Gastrocnemius medialis (tissue), 4 donors: ENCODE results near the gene COPS7A. TPM values are rescaled to one million over a fixed set of nuclear protein-coding genes. Genes with fewer than 3 reads are reported as not detected.

Experiments
- ATAC-seq, 2 donors: fragments of 150-250 bp; one replicate each; pipeline ENCODE4 v1.9.1; 2016
- DNase-seq, 2 donors: peaks; one replicate each; pipeline ENCODE4 v3.0.0-alpha.2; 2019
- H3K27ac ChIP-seq, 4 donors: fragments of 200-600 bp; sonication (generic); 1 replicate in 1 of 4; 2 replicates in 3 of 4; pipeline ENCODE4 v1.5.1; 2016 to 2018; ENCODE audit warnings: mild to moderate bottlenecking in 2 of 4, moderate library complexity in 1 of 4
- H3K27me3 ChIP-seq, 3 donors: fragments of 200-600 bp; sonication (generic) in 2 of 3; 1 replicate in 1 of 3; 2 replicates in 2 of 3; pipeline versions ENCODE4 v1.5.1 to v1.6.0; 2016 to 2019; ENCODE audit warnings: mild to moderate bottlenecking in 1 of 3, moderate library complexity in 1 of 3
- H3K36me3 ChIP-seq, 2 donors: fragments of 200-600 bp; sonication (generic) in 1 of 2; one replicate each; pipeline ENCODE4 v1.5.1; 2017 to 2018
- H3K4me1 ChIP-seq, 2 donors: fragments of 200-600 bp; sonication (generic) in 1 of 2; one replicate each; pipeline ENCODE4 v1.5.1; 2016 to 2017; ENCODE audit warnings: mild to moderate bottlenecking in 2 of 2
- H3K4me3 ChIP-seq, 4 donors: fragments of 200-600 bp; sonication (generic) in 3 of 4; 1 replicate in 1 of 4; 2 replicates in 3 of 4; pipeline ENCODE4 v1.5.1; 2016 to 2019; ENCODE audit warnings: mild to moderate bottlenecking in 2 of 4
- H3K9me3 ChIP-seq, 3 donors: fragments of 200-600 bp; sonication (generic) in 2 of 3; 1 replicate in 1 of 3; 2 replicates in 2 of 3; pipeline ENCODE4 v1.5.1; 2016 to 2019
- CTCF ChIP-seq, 5 experiments: fragments of 450-650 bp in 3 of 5; fragments of 200-600 bp in 2 of 5; sonication (generic) in 2 of 5; IDR thresholded peaks in 4 of 5; conservative IDR thresholded peaks in 1 of 5; 1 replicate in 4 of 5; 2 replicates in 1 of 5; pipeline ENCODE4 v1.5.1; 2016 to 2019; ENCODE audit warnings: antibody characterized with exemption in 5 of 5, mild to moderate bottlenecking in 3 of 5, moderate library complexity in 3 of 5
- POLR2A ChIP-seq, 2 donors: fragments of 450-650 bp; IDR thresholded peaks; one replicate each; pipeline ENCODE4 v1.6.1; 2017; ENCODE audit warnings: antibody characterized with exemption in 2 of 2, mild to moderate bottlenecking in 2 of 2, moderate library complexity in 2 of 2
- in situ Hi-C, 4 donors: fragments of 200-750 bp; cut with MboI; loops; one replicate each; pipeline versions ENCODE4 v1.15.0 to v1.8.0; 2017; ENCODE audit warnings: low sequenced_read_pairs in 4 of 4
- intact Hi-C: fragments of 100-400 bp; cut with DNase I; formaldehyde crosslinking; loops from one replicate; pipeline ENCODE4 v1.15.1; 2023; ENCODE audit warnings: low total_unique reads
- total RNA-seq, 4 donors: library from RNA; depleted of rRNA; stranded (reverse); fragments of >200 nt; gene quantifications; one replicate each; pipeline versions ENCODE4 v1.1.0 to v1.2.3, GENCODE V29; 2016

The COPS7A gene
- total RNA-seq, 4 donors from 2014 or later, result 82.0 to 132 (median 99.0) TPM

GRCh38 chr12:6774499-6775062 lies 50.7 kb downstream of the COPS7A start:
- in situ Hi-C loops, result no loop called here
- Histone ChIP-seq H3K27ac (no peak overlapping the region), H3K27me3 (no peaks in the 10 kb centered on the region), H3K4me1 (peaks cover 9 to 10% of the 10 kb centered on the region in 2 donors), H3K9me3 (no peaks in the 10 kb centered on the region), H3K4me3 (no peak overlapping the region), H3K36me3 (no peaks in the 10 kb centered on the region)
- DNase-seq (no peak), ATAC-seq (no peak)
- intact Hi-C loops, result no loop called here
- TF ChIP-seq CTCF (IDR thresholded peaks at IDR 0.05 in 4 of 5, conservative IDR thresholded peaks at IDR 0.05 in 1 of 5) (no peak), POLR2A (IDR thresholded peaks at IDR 0.05) (no peak)

- Histone ChIP-seq H3K27me3 (no peaks in the 10 kb centered on the region), H3K4me1 (peaks cover 9 to 10% of the 10 kb centered on the region in 2 donors), H3K9me3 (no peaks in the 10 kb centered on the region), H3K27ac (no peak overlapping the region), H3K4me3 (no peak overlapping the region), H3K36me3 (no peaks in the 10 kb centered on the region)
- TF ChIP-seq CTCF (IDR thresholded peaks at IDR 0.05 in 4 of 5, conservative IDR thresholded peaks at IDR 0.05 in 1 of 5), result no peak
- intact Hi-C loops (no loop called here), in situ Hi-C loops (no loop called here)
- DNase-seq, result no peak
- no peak for ATAC-seq
Measured at GRCh38 chr12:6775185-6776174, 51.6 kb downstream of the COPS7A start.

GRCh38 chr12:6777386-6777785 lies 53.5 kb downstream of the COPS7A start:
- Histone ChIP-seq H3K36me3 (no peaks in the 10 kb centered on the region), H3K27me3 (no peaks in the 10 kb centered on the region), H3K27ac (peak overlapping the region in 1 of 4 donors; percentile 73), H3K9me3 (no peaks in the 10 kb centered on the region), H3K4me3 (no peak overlapping the region), H3K4me1 (peaks cover 9 to 10% of the 10 kb centered on the region in 2 donors)
- DNase-seq (no peak), ATAC-seq (no peak)
- in situ Hi-C loops, result no loop called here
- no peak for TF ChIP-seq POLR2A (IDR thresholded peaks at IDR 0.05)
- TF ChIP-seq CTCF (IDR thresholded peaks at IDR 0.05 in 4 of 5, conservative IDR thresholded peaks at IDR 0.05 in 1 of 5), result no peak
- intact Hi-C loops, result no loop called here

GRCh38 chr12:6778217-6778573 lies 54.3 kb downstream of the COPS7A start:
- peaks cover 9 to 10% of the 10 kb centered on the region in 2 donors for H3K4me1 ChIP-seq
- ATAC-seq (peak; percentile 41 to 47), DNase-seq (no peak)
- H3K4me3 ChIP-seq, result peak overlapping the region; percentile 37 to 65 (median 54)
- H3K36me3 ChIP-seq, result no peaks in the 10 kb centered on the region
- in situ Hi-C loops (no loop called here), intact Hi-C loops (loop anchor here (2.0 kb wide), 1 partner anchor 49 kb away; no protein-coding TSS in a partner anchor)
- peak overlapping the region; percentile 59 to 73 (median 68) for H3K27ac ChIP-seq
- H3K27me3 ChIP-seq, result no peaks in the 10 kb centered on the region
- no peaks in the 10 kb centered on the region for H3K9me3 ChIP-seq
- TF ChIP-seq CTCF (IDR thresholded peaks at IDR 0.05 in 4 of 5, conservative IDR thresholded peaks at IDR 0.05 in 1 of 5), result no peak
- no peak for TF ChIP-seq POLR2A (IDR thresholded peaks at IDR 0.05)
